ENCODE results near the gene TPSAB1.

GRCh38 chr16:1199347-1200013 lies 41.0 kb upstream of the TPSAB1 start:
- TF ChIP-seq CTCF (conservative IDR thresholded peaks at IDR 0.05 in 1 of 2, IDR thresholded peaks at IDR 0.05 in 1 of 2; ENCODE audit: extremely low read depth in 1 of 2, insufficient read depth in 1 of 2, low read depth in 1 of 2, low read length in 2 of 2) (no peak), EZH2 (IDR thresholded peaks at IDR 0.05; ENCODE audit: borderline replicate concordance, low read length) (no peak)

All from mammary epithelial cell (primary cell).